Measurements from ENCODE around the gene TMCO6.
"Not testable (repeated sequence)": the region's sequence is repeated elsewhere in the genome, so short reads cannot be mapped to it uniquely, and the experiment has no call there.

The TMCO6 gene

GRCh38 chr5:140639148-140639981 lies at the start of gene TMCO6:
Gene TMCO6, plus strand, starts transcription at chr5:140639451. Its CDS starts 77 bp downstream, at chr5:140639528.
- peak; percentile 71 for DNase-seq (ENCODE audit: low read depth)
- TF ChIP-seq, protein P1, sequence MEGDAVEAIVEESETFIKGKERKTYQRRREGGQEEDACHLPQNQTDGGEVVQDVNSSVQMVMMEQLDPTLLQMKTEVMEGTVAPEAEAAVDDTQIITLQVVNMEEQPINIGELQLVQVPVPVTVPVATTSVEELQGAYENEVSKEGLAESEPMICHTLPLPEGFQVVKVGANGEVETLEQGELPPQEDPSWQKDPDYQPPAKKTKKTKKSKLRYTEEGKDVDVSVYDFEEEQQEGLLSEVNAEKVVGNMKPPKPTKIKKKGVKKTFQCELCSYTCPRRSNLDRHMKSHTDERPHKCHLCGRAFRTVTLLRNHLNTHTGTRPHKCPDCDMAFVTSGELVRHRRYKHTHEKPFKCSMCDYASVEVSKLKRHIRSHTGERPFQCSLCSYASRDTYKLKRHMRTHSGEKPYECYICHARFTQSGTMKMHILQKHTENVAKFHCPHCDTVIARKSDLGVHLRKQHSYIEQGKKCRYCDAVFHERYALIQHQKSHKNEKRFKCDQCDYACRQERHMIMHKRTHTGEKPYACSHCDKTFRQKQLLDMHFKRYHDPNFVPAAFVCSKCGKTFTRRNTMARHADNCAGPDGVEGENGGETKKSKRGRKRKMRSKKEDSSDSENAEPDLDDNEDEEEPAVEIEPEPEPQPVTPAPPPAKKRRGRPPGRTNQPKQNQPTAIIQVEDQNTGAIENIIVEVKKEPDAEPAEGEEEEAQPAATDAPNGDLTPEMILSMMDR (conservative IDR thresholded peaks at IDR 0.05; ENCODE audit: low read depth, low read length): peak; percentile 57
- H3K4me3 ChIP-seq (ENCODE audit: low read length): peak within 1 kb of the TSS; percentile 71

DNA sequence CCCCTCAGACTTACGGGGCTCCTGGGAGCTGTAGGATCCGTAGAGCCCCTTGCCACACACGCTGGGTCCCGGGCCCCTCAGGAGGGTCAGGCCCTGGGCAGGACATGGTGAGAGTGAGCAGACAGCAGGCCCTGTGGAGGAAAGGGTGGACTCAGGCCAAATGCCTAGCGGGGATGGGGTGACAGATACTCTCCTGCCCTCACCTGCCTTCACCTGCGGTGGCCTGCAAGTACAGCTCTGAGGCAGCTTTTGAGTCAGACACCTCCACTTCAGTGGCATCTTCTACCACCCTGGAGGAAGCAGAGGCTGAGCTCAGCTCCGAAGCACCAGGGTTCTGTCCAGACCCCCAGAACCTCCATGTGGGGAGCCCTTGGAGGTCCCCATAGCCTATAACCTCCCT lies 48.4 kb upstream of the TMCO6 start:
- no peak for DNase-seq (ENCODE audit: low read depth)
- TF ChIP-seq, protein P1 (conservative IDR thresholded peaks at IDR 0.05; ENCODE audit: low read depth, low read length): no peak
- no peak overlapping the region for H3K4me3 ChIP-seq (ENCODE audit: low read length)

GRCh38 chr5:140591747-140592372 lies 47.4 kb upstream of the TMCO6 start:
- TF ChIP-seq, protein P1 (conservative IDR thresholded peaks at IDR 0.05; ENCODE audit: low read depth, low read length): no peak
- no peak overlapping the region for H3K4me3 ChIP-seq (ENCODE audit: low read length)
- no peak for DNase-seq (ENCODE audit: low read depth)

DNA sequence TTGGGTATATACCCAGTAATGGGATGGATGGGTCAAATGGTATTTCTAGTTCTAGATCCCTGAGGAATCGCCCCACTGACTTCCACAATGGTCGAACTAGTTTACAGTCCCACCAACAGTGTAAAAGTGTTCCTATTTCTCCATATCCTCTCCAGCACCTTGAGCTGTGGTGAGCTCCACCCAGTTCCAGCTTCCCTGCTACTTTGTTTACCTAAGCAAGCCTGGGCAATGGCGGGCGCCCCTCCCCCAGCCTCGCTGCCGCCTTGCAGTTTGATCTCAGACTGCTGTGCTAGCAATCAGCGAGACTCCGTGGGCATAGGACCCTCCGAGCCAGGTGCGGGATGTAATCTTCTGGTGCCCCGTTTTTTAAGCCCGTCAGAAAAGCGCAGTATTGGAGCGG lies 46.2 kb upstream of the TMCO6 start:
- DNase-seq (ENCODE audit: low read depth); H3K4me3 ChIP-seq (ENCODE audit: low read length): not testable (repeated sequence)

DNA sequence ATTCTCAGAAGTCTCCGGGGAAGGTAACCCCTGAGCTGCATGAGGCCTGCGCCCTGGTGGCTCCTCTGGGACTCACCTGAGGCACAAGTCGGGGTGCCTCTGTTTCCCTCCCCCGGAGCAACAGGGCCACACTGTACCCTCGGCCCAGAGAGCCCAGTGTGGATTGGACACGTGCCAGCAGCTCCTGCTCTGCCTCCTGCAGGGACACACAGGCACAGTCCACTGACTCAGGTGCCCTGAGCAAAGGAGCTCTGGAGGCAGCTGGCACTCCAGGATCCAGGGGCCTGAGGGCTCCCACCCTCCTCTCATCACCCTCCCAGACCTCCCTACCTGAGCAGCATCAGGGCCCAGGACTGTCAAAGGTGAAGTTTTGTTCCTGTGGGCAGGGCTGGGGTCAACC lies 45.1 kb upstream of the TMCO6 start:
- no peak for DNase-seq (ENCODE audit: low read depth)
- no peak overlapping the region for H3K4me3 ChIP-seq (ENCODE audit: low read length)
- TF ChIP-seq, protein P1 (conservative IDR thresholded peaks at IDR 0.05; ENCODE audit: low read depth, low read length): no peak

- no peak overlapping the region for H3K4me3 ChIP-seq (ENCODE audit: low read length)
- TF ChIP-seq, protein P1 (conservative IDR thresholded peaks at IDR 0.05; ENCODE audit: low read depth, low read length): no peak
- no peak for DNase-seq (ENCODE audit: low read depth)
Measured at GRCh38 chr5:140595538-140596300, 43.5 kb upstream of the TMCO6 start.

DNA sequence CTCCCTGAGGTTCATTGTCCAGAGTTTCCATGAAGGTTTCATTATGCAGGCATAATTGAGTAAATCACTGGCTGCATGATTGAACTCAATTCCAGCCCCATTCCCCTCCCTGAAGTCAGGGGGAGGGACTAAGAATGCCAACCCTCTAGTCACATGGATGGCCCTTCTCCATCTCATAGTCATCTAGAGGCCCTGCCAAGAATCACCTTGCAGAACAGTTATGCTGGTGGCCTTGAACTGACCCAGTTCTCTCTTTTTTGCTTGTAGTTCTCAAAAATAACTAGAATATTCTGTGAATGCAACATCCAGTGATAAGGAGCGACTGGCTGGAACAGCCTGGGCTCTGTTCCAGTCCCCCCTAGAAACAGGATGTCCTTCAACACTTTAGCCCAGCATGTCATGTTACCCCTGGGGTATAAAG lies 42.9 kb upstream of the TMCO6 start:
- TF ChIP-seq, protein P1 (conservative IDR thresholded peaks at IDR 0.05; ENCODE audit: low read depth, low read length): no peak
- DNase-seq (ENCODE audit: low read depth): no peak
- no peak overlapping the region for H3K4me3 ChIP-seq (ENCODE audit: low read length)

Data from retinal pigment epithelial cell (primary cell).